K562 treated with DMSO at 1 percent for 24 hours (cell line): ENCODE measurements around the gene FAM216B. TPM values are rescaled to one million over a fixed set of nuclear protein-coding genes. Genes with fewer than 3 reads are reported as not detected.

ENCODE experiments used
- total RNA-seq: library from RNA; unstranded; fragments of 300-600 nt; gene quantifications from 2 replicates; pipeline ENCODE4 v1.2.3, GENCODE V29; 2022; ENCODE audit warnings: low read depth; ENCODE audit not compliant: insufficient read depth

FAM216B gene
- total RNA-seq, result not detected in 2 replicates

DNA sequence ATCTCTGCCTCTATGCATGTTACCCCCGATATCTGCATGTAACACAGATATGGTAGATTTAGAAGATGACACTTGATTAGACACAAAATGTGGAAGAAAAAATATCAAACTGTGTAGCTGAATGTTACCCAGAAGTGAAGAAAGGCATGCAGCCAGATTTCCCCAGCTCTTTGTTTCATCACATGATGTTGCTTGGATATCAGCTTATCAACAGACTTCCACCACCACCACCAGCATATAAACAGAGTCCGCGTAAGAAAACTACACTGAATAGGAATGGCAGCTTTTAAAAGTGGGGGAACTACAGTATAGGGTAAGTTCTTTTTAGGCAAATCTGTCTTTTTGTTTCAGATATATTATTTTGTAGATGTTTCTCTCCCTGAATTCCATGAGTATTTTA, at the start of gene FAM216B:
FAM216B (plus strand) TSS at position 233 of the 400 bp plus-strand sequence. CDS start 2,484 bp downstream, outside the sequence.

Other genes starting within 250 kb of the FAM216B start
- gene TNFSF11, start 207.4 kb upstream of the FAM216B start, total RNA-seq, result not detected in 2 replicates
- gene EPSTI1, start 210.7 kb downstream of the FAM216B start, total RNA-seq, result 0.10 TPM in 1 of 2 replicates, not detected in the other
- gene DNAJC15, start 242.0 kb downstream of the FAM216B start, total RNA-seq, result 0.37 and 0.88 TPM in 2 replicates